Gastrocnemius medialis (tissue), 4 donors: Measurements from ENCODE around the gene RABGEF1. TPM values are rescaled to one million over a fixed set of nuclear protein-coding genes. Genes with fewer than 3 reads are reported as not detected.
"Not testable (repeated sequence)": the region's sequence is repeated elsewhere in the genome, so short reads cannot be mapped to it uniquely, and the experiment has no call there.

Experiments
- ATAC-seq, 2 donors: fragments of 150-250 bp; one replicate each; pipeline ENCODE4 v1.9.1; 2016
- DNase-seq, 2 donors: peaks; one replicate each; pipeline ENCODE4 v3.0.0-alpha.2; 2019
- H3K27ac ChIP-seq, 4 donors: fragments of 200-600 bp; sonication (generic); 1 replicate in 1 of 4; 2 replicates in 3 of 4; pipeline ENCODE4 v1.5.1; 2016 to 2018; ENCODE audit warnings: mild to moderate bottlenecking in 2 of 4, moderate library complexity in 1 of 4
- H3K27me3 ChIP-seq, 3 donors: fragments of 200-600 bp; sonication (generic) in 2 of 3; 1 replicate in 1 of 3; 2 replicates in 2 of 3; pipeline versions ENCODE4 v1.5.1 to v1.6.0; 2016 to 2019; ENCODE audit warnings: mild to moderate bottlenecking in 1 of 3, moderate library complexity in 1 of 3
- H3K36me3 ChIP-seq, 2 donors: fragments of 200-600 bp; sonication (generic) in 1 of 2; one replicate each; pipeline ENCODE4 v1.5.1; 2017 to 2018
- H3K4me1 ChIP-seq, 2 donors: fragments of 200-600 bp; sonication (generic) in 1 of 2; one replicate each; pipeline ENCODE4 v1.5.1; 2016 to 2017; ENCODE audit warnings: mild to moderate bottlenecking in 2 of 2
- H3K4me3 ChIP-seq, 4 donors: fragments of 200-600 bp; sonication (generic) in 3 of 4; 1 replicate in 1 of 4; 2 replicates in 3 of 4; pipeline ENCODE4 v1.5.1; 2016 to 2019; ENCODE audit warnings: mild to moderate bottlenecking in 2 of 4
- H3K9me3 ChIP-seq, 3 donors: fragments of 200-600 bp; sonication (generic) in 2 of 3; 1 replicate in 1 of 3; 2 replicates in 2 of 3; pipeline ENCODE4 v1.5.1; 2016 to 2019
- CTCF ChIP-seq, 5 experiments: fragments of 450-650 bp in 3 of 5; fragments of 200-600 bp in 2 of 5; sonication (generic) in 2 of 5; IDR thresholded peaks in 4 of 5; conservative IDR thresholded peaks in 1 of 5; 1 replicate in 4 of 5; 2 replicates in 1 of 5; pipeline ENCODE4 v1.5.1; 2016 to 2019; ENCODE audit warnings: antibody characterized with exemption in 5 of 5, mild to moderate bottlenecking in 3 of 5, moderate library complexity in 3 of 5
- POLR2A ChIP-seq, 2 donors: fragments of 450-650 bp; IDR thresholded peaks; one replicate each; pipeline ENCODE4 v1.6.1; 2017; ENCODE audit warnings: antibody characterized with exemption in 2 of 2, mild to moderate bottlenecking in 2 of 2, moderate library complexity in 2 of 2
- in situ Hi-C, 4 donors: fragments of 200-750 bp; cut with MboI; loops; one replicate each; pipeline versions ENCODE4 v1.15.0 to v1.8.0; 2017; ENCODE audit warnings: low sequenced_read_pairs in 4 of 4
- intact Hi-C: fragments of 100-400 bp; cut with DNase I; formaldehyde crosslinking; loops from one replicate; pipeline ENCODE4 v1.15.1; 2023; ENCODE audit warnings: low total_unique reads
- total RNA-seq, 4 donors: library from RNA; depleted of rRNA; stranded (reverse); fragments of >200 nt; gene quantifications; one replicate each; pipeline versions ENCODE4 v1.1.0 to v1.2.3, GENCODE V29; 2016

The RABGEF1 gene
- total RNA-seq, 4 donors from 2014 or later, result 18.8 to 29.7 (median 24.9) TPM

GRCh38 chr7:66737667-66738066, 2.9 kb upstream of the RABGEF1 start:
- no peak for DNase-seq
- no peak for ATAC-seq
- no peak overlapping the region for H3K27ac ChIP-seq
- TF ChIP-seq CTCF (IDR thresholded peaks at IDR 0.05 in 4 of 5, conservative IDR thresholded peaks at IDR 0.05 in 1 of 5) (no peak), POLR2A (IDR thresholded peaks at IDR 0.05) (no peak)
- H3K36me3 ChIP-seq, result peaks cover 0 to 8% of the 10 kb centered on the region in 2 donors
- no peaks in the 10 kb centered on the region for H3K27me3 ChIP-seq
- no peaks in the 10 kb centered on the region for H3K9me3 ChIP-seq
- H3K4me3 ChIP-seq, result no peak overlapping the region
- intact Hi-C loops, result no loop called here
- H3K4me1 ChIP-seq, result peaks cover 9 to 15% of the 10 kb centered on the region in 2 donors
- in situ Hi-C loops, result no loop called here

- Histone ChIP-seq H3K27ac (peak overlapping the region; percentile 97 to 99 (median 98)), H3K36me3 (peaks cover 0 to 8% of the 10 kb centered on the region in 2 donors), H3K4me1 (peaks cover 15 to 16% of the 10 kb centered on the region in 2 donors), H3K9me3 (no peaks in the 10 kb centered on the region), H3K27me3 (no peaks in the 10 kb centered on the region), H3K4me3 (peak overlapping the region; percentile 82 to 100 (median 98))
- DNase-seq (no peak), ATAC-seq (no peak)
- intact Hi-C loops, result no loop called here
- TF ChIP-seq POLR2A (IDR thresholded peaks at IDR 0.05) (no peak), CTCF (IDR thresholded peaks at IDR 0.05 in 4 of 5, conservative IDR thresholded peaks at IDR 0.05 in 1 of 5) (no peak)
- in situ Hi-C loops, result no loop called here
Observed at GRCh38 chr7:66739477-66739876, 1.1 kb upstream of the RABGEF1 start.

- in situ Hi-C loops (no loop called here), intact Hi-C loops (loop anchor here (1.0 to 5.0 kb wide), 6 partner anchors 58 to 257 kb away; partner anchors contain the start of genes KCTD7 and TYW1)
- peak overlapping the region; percentile 82 to 100 (median 98) for H3K4me3 ChIP-seq
- H3K27ac ChIP-seq, result peak overlapping the region; percentile 97 to 99 (median 98)
- H3K27me3 ChIP-seq, result no peaks in the 10 kb centered on the region
- TF ChIP-seq CTCF (IDR thresholded peaks at IDR 0.05 in 4 of 5, conservative IDR thresholded peaks at IDR 0.05 in 1 of 5), result no peak
- TF ChIP-seq POLR2A (IDR thresholded peaks at IDR 0.05), result no peak
- peaks cover 15 to 16% of the 10 kb centered on the region in 2 donors for H3K4me1 ChIP-seq
- no peak for ATAC-seq
- DNase-seq, result no peak
- H3K9me3 ChIP-seq, result no peaks in the 10 kb centered on the region
- H3K36me3 ChIP-seq, result peaks cover 0 to 8% of the 10 kb centered on the region in 2 donors
Observed at GRCh38 chr7:66739953-66740301, 606 bp upstream of the RABGEF1 start.

DNA sequence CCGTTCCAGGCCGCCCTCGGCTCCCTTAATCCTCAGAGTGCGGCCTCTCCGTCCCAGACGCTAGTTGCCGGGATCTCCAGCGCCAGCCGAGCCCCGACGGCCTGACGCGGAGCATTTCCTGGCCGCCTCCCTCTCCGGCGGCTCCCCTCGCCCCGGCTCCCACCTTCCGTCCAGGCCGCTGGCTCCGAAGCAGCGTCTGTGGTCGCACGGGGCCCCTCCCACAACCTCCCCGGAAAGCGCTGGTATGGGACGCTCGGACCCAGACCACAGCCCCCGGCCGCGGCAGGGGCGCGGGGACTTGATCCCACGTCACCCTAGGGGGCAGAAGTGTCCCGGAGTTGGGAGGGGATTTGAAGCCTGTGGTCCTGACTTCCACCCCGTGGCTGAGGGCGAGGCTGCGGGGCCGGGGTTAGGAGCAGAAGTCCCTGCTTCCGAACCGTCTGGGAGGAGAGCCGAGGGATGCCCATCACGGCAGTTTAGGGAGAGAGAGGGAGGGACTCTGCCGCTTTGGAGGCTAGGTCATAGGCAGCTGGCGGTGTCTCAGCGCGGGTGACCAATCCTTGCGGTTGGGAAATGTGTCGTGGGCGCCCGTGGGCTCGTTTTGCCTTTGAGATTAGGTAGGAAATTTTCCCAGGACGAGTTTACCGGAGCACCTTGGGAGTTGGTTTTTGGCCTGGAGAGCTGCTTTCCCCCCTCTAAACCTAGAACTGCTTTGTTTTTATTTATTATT, 612 bp downstream of the RABGEF1 start:
- in situ Hi-C loops, H3K27me3 ChIP-seq, H3K9me3 ChIP-seq, H3K36me3 ChIP-seq: not testable (repeated sequence)
- TF ChIP-seq CTCF (IDR thresholded peaks at IDR 0.05 in 4 of 5, conservative IDR thresholded peaks at IDR 0.05 in 1 of 5), result peak in 1 of 5 experiments; percentile 32
- peak in 1 of 2 donors; percentile 19 for TF ChIP-seq POLR2A (IDR thresholded peaks at IDR 0.05)
- ATAC-seq, result peak; percentile 59
- Histone ChIP-seq H3K4me1 (peaks cover 15 to 16% of the 10 kb centered on the region in 2 donors), H3K27ac (peak overlapping the region; percentile 97 to 99 (median 98)), H3K4me3 (peak overlapping the region; percentile 82 to 100 (median 98))
- intact Hi-C loops, result loop anchor here (1.0 to 5.0 kb wide), 6 partner anchors 59 to 256 kb away; partner anchors contain the start of genes KCTD7 and TYW1
- peak in 1 of 2 donors; percentile 46 for DNase-seq
